ENCODE measurements around the gene SCRN3.

The SCRN3 gene

GRCh38 chr2:174477759-174478158 is 82.2 kb downstream of the SCRN3 start:
- in situ Hi-C loops (cut with MboI; ENCODE audit: low sequenced_read_pairs) = no loop called here
